GM18526 (cell line): Measurements from ENCODE around the gene C16orf92.

ENCODE experiments used
- POLR2A ChIP-seq: IDR thresholded peaks from 3 replicates; pipeline ENCODE4 v1.6.1; 2011; ENCODE audit not compliant: insufficient read length; ENCODE audit errors: extremely low read depth

The C16orf92 gene

DNA sequence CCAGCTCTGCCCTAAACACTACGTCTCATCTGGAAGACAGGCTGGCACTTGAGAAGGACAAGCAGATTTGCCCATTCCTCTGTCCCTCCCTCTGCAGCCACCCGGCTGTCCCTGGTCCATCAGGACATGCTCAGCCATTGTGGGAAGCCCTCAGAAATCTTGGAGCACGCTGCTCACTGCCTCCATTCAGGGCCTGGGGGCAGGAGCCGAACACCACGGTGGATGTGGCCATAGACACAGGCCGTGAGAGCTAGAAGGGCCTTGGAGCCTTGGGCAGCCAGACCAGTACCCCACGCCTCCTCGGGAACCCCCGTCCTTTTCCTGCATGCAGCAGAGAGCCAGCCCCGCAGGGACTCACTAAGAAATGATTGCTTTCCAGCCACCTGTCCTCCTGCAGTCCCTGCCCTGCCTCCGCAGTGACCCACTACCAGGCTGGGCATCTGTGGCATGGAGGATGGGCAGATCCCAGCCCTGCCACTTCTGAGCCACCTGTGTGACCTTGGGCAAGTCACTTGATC is 15.6 kb upstream of the C16orf92 start:
- no peak for TF ChIP-seq POLR2A

DNA sequence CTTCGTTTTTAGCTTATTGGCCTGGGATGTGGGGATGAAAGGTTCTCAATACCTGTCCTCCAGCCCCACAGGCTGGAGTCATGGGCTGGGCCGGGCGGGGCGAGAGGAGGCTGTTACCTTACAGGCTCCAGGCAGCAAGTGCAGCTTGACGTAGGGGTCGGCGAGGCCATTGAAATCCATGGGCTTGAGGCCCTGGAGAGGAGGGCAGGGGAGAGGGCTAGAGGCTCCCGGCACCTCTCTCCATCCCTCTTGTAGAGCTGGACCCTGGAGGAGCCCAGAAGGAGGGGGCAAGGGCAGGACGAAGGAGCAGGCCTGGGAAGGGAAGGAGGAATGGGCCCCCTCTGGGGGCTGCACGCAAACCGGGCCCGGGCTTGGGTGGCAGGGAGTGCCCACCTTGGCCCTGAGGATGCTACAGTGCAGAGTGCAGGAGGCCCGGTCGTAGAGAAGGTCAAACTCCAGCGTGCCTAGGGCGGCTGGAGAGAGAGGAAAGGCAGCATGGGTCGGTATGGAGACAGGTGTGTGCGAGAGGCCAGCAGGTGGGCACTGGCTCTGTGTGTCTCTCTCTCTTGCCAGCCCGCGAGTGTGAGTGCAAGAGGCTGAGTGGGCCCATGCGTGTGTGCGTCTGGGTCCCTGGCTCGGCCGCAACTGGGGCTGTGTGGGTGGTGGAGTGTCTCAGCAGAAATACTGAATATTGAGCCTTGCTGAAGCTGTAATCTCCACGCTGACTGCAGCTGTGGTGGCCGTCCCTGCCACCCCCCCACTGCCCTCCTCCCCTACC is 13.7 kb upstream of the C16orf92 start:
- no peak for TF ChIP-seq POLR2A

DNA sequence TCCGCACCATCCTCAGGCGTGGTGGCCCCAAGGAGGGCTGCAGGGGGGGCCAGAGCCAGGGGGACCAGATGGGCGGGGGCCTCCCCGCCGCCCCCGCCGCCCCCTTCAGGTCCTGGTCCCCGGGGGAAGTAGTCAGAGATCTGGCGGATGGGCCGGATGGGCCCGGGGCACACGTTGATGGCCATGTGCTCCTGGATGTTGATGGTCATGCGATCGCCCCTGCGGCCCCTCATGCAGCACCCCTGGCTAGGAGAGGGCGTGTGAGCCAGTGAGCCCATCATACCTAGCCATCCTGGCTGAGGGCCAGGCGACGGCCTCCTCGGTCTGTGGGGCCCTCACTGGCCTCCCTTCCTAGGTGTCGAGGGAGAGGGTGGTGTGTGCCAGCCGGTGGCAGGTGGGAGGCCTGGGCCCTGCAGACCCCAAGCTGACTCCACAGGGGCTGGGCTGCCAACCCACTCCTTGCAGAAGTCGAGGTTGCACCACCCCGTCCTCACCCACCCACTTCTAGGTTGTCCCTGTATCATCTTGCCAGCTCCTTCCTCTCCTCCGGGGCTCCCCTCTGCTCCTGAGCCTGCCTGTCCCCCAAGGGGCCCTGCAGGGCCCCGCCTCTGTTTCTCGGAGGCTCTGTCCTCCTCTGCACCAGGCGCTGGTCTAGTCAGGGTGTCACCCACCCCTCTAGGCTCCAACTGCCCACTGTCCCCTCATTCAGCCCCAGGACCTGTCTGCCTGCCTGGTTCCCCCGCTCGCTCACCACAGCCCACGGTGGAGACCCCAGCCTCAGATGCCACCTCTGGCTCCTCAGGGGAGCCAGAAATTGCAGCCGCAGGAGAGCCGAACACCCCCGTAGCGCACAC is 12.8 kb upstream of the C16orf92 start:
- TF ChIP-seq POLR2A: no peak

GRCh38 chr16:30010844-30011713 is 11.9 kb upstream of the C16orf92 start, which contains the start of gene DOC2A:
Gene DOC2A, minus strand, starts transcription at chr16:30011027. Its CDS starts 805 bp downstream, at chr16:30010222.
- no peak for TF ChIP-seq POLR2A

GRCh38 chr16:30011714-30012504 is 11.1 kb upstream of the C16orf92 start:
- TF ChIP-seq POLR2A: no peak

- no peak for TF ChIP-seq POLR2A
Observed at GRCh38 chr16:30016555-30017276, 6.3 kb upstream of the C16orf92 start.

GRCh38 chr16:30017277-30017656 is 5.7 kb upstream of the C16orf92 start:
- TF ChIP-seq POLR2A: no peak

DNA sequence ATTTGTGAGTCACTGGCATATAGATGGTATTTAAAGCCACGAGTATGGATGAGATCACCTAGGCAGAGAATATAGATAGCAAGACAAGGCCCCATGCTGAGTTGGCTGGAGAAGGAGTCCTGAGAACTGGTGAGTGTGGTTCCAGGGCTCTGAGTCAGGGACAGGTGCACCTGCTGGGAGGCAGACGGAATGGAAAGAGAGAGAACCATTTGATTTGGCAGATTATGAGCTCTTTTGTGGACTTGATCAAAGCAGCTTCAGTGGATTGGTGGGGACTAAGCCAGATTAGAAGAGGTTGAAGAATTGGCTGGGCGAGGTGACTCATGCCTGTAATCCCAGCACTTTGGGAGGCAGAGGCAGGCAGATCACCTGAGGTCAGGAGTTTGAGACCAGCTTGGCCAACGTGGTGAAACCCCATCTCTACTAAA is 4.3 kb upstream of the C16orf92 start:
- TF ChIP-seq POLR2A: no peak

- no peak for TF ChIP-seq POLR2A
Observed at GRCh38 chr16:30023586-30023985, 588 bp downstream of the C16orf92 start.

GRCh38 chr16:30024451-30024850 is 1.5 kb downstream of the C16orf92 start:
- no peak for TF ChIP-seq POLR2A

DNA sequence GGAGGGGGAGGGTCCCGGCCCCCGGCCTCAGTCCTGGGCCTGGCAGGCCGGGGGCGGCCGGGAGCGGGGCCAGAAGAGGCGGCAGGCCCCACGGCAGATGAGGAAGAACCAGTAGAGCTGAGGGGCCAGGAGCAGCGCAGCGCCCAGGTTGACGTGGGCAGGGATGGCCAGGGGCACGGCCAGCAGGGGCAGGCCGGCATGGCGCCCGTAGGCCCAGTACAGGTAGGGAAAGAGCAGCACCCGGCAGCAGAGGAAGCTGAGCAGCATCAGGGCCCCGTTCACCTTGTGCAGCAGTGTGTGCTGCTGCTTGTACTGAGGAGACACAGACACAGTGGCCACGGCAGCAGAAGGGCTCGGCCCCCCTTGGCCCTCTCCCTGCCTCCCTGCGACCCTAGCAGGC is 2.2 kb downstream of the C16orf92 start:
- TF ChIP-seq POLR2A: no peak

GRCh38 chr16:30025574-30025973 is 2.6 kb downstream of the C16orf92 start:
- TF ChIP-seq POLR2A: no peak

- TF ChIP-seq POLR2A: no peak
Observed at GRCh38 chr16:30026449-30026848, 3.5 kb downstream of the C16orf92 start.
